ENCODE measurements around the gene DCAF12. TPM values are rescaled to one million over a fixed set of nuclear protein-coding genes. Genes with fewer than 3 reads are reported as not detected.
A peak's percentile ranks its signal among the peaks of the same experiment; 100 is the strongest.

DCAF12 gene
- polyA plus RNA-seq, 1 donor: 45.1 TPM

DNA sequence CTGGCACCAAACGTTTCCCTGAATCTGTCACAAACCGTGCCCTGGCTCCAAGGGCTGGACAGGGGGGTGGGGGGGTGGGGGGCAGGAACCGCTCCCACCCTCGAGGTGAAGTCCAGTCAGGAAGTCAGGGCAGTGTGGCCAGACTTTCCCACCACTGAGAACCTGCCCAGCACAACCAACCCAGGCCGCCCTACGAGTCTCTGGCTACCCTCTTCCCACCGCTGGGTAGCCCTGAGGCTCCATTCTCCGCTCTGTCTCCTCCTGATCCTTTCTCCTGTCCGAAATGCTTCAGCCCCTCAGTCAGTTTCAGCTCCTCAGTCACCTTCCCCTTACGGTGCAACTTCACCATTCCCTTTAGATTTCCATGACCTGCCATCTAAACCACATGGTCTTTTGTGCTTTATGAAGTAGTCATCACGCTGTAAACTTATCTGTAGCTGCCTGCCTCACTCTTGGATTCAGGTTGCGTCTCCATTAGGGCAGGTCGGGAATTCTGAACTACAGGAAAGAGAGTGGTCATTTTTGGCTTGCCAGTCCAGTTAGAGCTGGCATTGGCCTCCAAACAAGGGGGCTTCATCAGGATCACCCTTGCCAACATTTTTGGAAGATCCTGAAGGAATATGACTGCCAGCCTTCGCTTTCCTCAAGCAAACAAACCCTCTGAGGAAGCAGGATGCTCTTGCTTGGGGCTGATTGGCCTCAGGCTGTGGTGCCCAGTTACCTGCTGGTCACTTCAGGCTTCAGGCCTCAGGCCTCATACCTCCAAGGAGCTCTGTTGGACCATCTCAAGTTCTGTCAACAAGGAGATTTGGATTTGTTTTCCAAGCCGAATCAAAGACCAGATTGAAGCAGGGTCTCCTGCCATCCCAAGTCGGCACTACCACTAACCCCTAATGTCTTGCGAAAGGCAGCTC lies 794 bp upstream of the DCAF12 start:
- Histone ChIP-seq H3K27me3 (ENCODE audit: control insufficient read depth, insufficient read depth, low read length) (no peaks in the 10 kb centered on the region), H3K4me1 (ENCODE audit: control insufficient read depth, insufficient read depth, low read length) (peaks cover 6% of the 10 kb centered on the region), H3K4me3 (ENCODE audit: low read length) (peak overlapping the region; percentile 91), H3K9me3 (ENCODE audit: control insufficient read depth, low read depth, low read length) (peaks cover 3% of the 10 kb centered on the region), H3K27ac (ENCODE audit: low read length) (peak overlapping the region; percentile 95), H3K36me3 (ENCODE audit: control insufficient read depth, insufficient read depth, low read length) (peaks cover 14% of the 10 kb centered on the region)
- WGBS (ENCODE audit: insufficient coverage, low lambda C conversion rate): 100% methylated on average over 2 of the region's 17 CpGs
- no peak for DNase-seq

- no peak for DNase-seq
These were observed 754 bp downstream of the DCAF12 start for GRCh38 chr9:34125681-34126206.

GRCh38 chr9:34124926-34125325 lies 1.6 kb downstream of the DCAF12 start:
- Histone ChIP-seq H3K4me1 (ENCODE audit: control insufficient read depth, insufficient read depth, low read length) (peaks cover 10% of the 10 kb centered on the region), H3K4me3 (ENCODE audit: low read length) (peak overlapping the region; percentile 91), H3K36me3 (ENCODE audit: control insufficient read depth, insufficient read depth, low read length) (peaks cover 17% of the 10 kb centered on the region), H3K27me3 (ENCODE audit: control insufficient read depth, insufficient read depth, low read length) (no peaks in the 10 kb centered on the region), H3K27ac (ENCODE audit: low read length) (peak overlapping the region; percentile 95), H3K9me3 (ENCODE audit: control insufficient read depth, low read depth, low read length) (peaks cover 3% of the 10 kb centered on the region)
- WGBS (ENCODE audit: insufficient coverage, low lambda C conversion rate): 14% methylated on average over 1 of the region's 6 CpGs
- peak in 1 of 2 donors; percentile 35 for DNase-seq

More at GRCh38 chr9:34125681-34126206, 754 bp downstream of the DCAF12 start:
- Histone ChIP-seq H3K4me3 (ENCODE audit: low read length) (peak overlapping the region; percentile 91), H3K9me3 (ENCODE audit: control insufficient read depth, low read depth, low read length) (peaks cover 3% of the 10 kb centered on the region), H3K4me1 (ENCODE audit: control insufficient read depth, insufficient read depth, low read length) (peaks cover 10% of the 10 kb centered on the region), H3K27ac (ENCODE audit: low read length) (peak overlapping the region; percentile 95), H3K27me3 (ENCODE audit: control insufficient read depth, insufficient read depth, low read length) (no peaks in the 10 kb centered on the region), H3K36me3 (ENCODE audit: control insufficient read depth, insufficient read depth, low read length) (peaks cover 14% of the 10 kb centered on the region)
- WGBS (ENCODE audit: insufficient coverage, low lambda C conversion rate): 0% methylated on average over 5 of the region's 18 CpGs

DNA sequence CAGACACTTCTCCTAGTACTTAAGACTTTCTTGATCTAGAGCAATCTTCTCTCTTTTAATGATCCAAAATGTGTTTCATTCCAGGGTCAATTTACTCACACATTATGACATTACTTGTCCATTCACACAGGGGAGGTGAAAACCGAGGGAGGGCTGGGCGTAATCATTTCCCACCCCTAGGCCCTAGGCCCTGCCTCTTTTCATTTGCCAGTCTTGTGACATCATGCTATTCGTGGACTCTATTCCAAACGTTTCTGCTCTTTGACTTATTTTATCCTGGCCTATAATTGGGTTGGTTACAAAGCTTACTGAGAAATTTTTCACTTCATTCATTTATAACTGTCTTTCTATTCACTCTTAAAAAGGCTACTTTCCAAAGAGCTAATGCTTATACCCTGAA lies 2.4 kb downstream of the DCAF12 start:
- no peak for DNase-seq
- peaks cover 20% of the 10 kb centered on the region for H3K36me3 ChIP-seq (ENCODE audit: control insufficient read depth, insufficient read depth, low read length)
- peaks cover 10% of the 10 kb centered on the region for H3K4me1 ChIP-seq (ENCODE audit: control insufficient read depth, insufficient read depth, low read length)
- no peaks in the 10 kb centered on the region for H3K27me3 ChIP-seq (ENCODE audit: control insufficient read depth, insufficient read depth, low read length)
- WGBS (ENCODE audit: insufficient coverage, low lambda C conversion rate): 40% methylated on average over 1 of the region's 4 CpGs
- H3K9me3 ChIP-seq (ENCODE audit: control insufficient read depth, low read depth, low read length): peaks cover 3% of the 10 kb centered on the region
- H3K4me3 ChIP-seq (ENCODE audit: low read length): no peak overlapping the region
- H3K27ac ChIP-seq (ENCODE audit: low read length): no peak overlapping the region

GRCh38 chr9:34123682-34124081 lies 2.8 kb downstream of the DCAF12 start:
- DNase-seq: no peak
- WGBS (ENCODE audit: insufficient coverage, low lambda C conversion rate): 100% methylated on average over 1 of the region's 6 CpGs
- no peak overlapping the region for H3K4me3 ChIP-seq (ENCODE audit: low read length)
- H3K36me3 ChIP-seq (ENCODE audit: control insufficient read depth, insufficient read depth, low read length): peaks cover 23% of the 10 kb centered on the region
- H3K9me3 ChIP-seq (ENCODE audit: control insufficient read depth, low read depth, low read length): peaks cover 3% of the 10 kb centered on the region
- H3K27me3 ChIP-seq (ENCODE audit: control insufficient read depth, insufficient read depth, low read length): no peaks in the 10 kb centered on the region
- H3K27ac ChIP-seq (ENCODE audit: low read length): no peak overlapping the region
- H3K4me1 ChIP-seq (ENCODE audit: control insufficient read depth, insufficient read depth, low read length): peaks cover 10% of the 10 kb centered on the region

DNA sequence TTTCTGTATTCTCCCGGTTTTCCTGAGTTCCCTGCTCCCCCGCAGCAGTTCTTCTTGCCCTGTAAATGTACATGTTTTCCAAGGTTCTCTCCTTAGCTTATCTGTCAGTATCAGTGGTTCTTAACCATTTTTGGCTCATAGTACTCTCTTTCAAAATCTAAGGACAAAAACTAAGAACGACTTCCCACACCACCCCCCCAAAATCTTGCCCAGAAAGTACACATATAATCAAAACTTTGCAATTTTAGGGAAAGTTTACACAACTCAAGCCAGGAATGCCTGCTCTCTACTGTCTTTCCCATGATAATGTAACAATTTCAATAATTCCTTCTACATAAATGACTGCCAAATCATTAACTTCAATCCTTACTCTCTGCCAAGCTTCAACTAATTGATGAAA lies 4.5 kb downstream of the DCAF12 start:
- no peak for DNase-seq
- 96% methylated on average over 2 of the region's 3 CpGs for WGBS (ENCODE audit: insufficient coverage, low lambda C conversion rate)
- no peaks in the 10 kb centered on the region for H3K27me3 ChIP-seq (ENCODE audit: control insufficient read depth, insufficient read depth, low read length)
- peaks cover 10% of the 10 kb centered on the region for H3K4me1 ChIP-seq (ENCODE audit: control insufficient read depth, insufficient read depth, low read length)
- H3K9me3 ChIP-seq (ENCODE audit: control insufficient read depth, low read depth, low read length): peaks cover 3% of the 10 kb centered on the region
- H3K4me3 ChIP-seq (ENCODE audit: low read length): no peak overlapping the region
- peaks cover 30% of the 10 kb centered on the region for H3K36me3 ChIP-seq (ENCODE audit: control insufficient read depth, insufficient read depth, low read length)
- no peak overlapping the region for H3K27ac ChIP-seq (ENCODE audit: low read length)

DNA sequence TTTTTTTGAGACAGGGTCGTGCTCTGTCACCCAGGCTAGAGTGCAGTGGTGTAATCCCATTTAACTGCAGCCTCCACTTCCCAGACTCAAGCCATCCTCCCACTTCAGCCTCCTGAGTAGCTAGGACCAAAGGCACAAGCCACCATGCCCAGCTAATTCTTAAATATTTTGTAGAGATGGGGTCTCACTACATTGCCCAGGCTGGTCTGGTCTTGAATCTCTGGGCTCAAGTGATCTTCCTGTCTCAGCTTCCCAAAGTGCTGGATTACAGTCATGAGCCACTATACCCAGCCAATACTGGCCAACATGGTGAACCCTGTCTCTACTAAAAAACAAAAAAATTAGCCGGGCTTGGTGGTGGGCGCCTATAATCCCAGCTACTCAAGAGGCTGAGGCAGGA lies 6.8 kb downstream of the DCAF12 start:
- H3K4me1 ChIP-seq (ENCODE audit: control insufficient read depth, insufficient read depth, low read length): peaks cover 6% of the 10 kb centered on the region
- H3K4me3 ChIP-seq (ENCODE audit: low read length): no peak overlapping the region
- DNase-seq: no peak
- H3K9me3 ChIP-seq (ENCODE audit: control insufficient read depth, low read depth, low read length): no peaks in the 10 kb centered on the region
- H3K27me3 ChIP-seq (ENCODE audit: control insufficient read depth, insufficient read depth, low read length): no peaks in the 10 kb centered on the region
- no peak overlapping the region for H3K27ac ChIP-seq (ENCODE audit: low read length)
- H3K36me3 ChIP-seq (ENCODE audit: control insufficient read depth, insufficient read depth, low read length): peaks cover 42% of the 10 kb centered on the region
- no CpG with 5 or more reads among the region's 3 CpGs for WGBS (ENCODE audit: insufficient coverage, low lambda C conversion rate)

- H3K9me3 ChIP-seq (ENCODE audit: control insufficient read depth, low read depth, low read length): no peaks in the 10 kb centered on the region
- DNase-seq: no peak
- no CpG with 5 or more reads among the region's 4 CpGs for WGBS (ENCODE audit: insufficient coverage, low lambda C conversion rate)
- H3K4me1 ChIP-seq (ENCODE audit: control insufficient read depth, insufficient read depth, low read length): no peaks in the 10 kb centered on the region
- H3K4me3 ChIP-seq (ENCODE audit: low read length): no peak overlapping the region
- peaks cover 45% of the 10 kb centered on the region for H3K36me3 ChIP-seq (ENCODE audit: control insufficient read depth, insufficient read depth, low read length)
- no peak overlapping the region for H3K27ac ChIP-seq (ENCODE audit: low read length)
- H3K27me3 ChIP-seq (ENCODE audit: control insufficient read depth, insufficient read depth, low read length): no peaks in the 10 kb centered on the region
These were observed 12.1 kb downstream of the DCAF12 start for GRCh38 chr9:34114436-34114835.

GRCh38 chr9:34106110-34106509 lies 20.4 kb downstream of the DCAF12 start:
- WGBS (ENCODE audit: insufficient coverage, low lambda C conversion rate): 100% methylated on average over 1 of the region's 5 CpGs
- no peak overlapping the region for H3K4me3 ChIP-seq (ENCODE audit: low read length)
- no peaks in the 10 kb centered on the region for H3K4me1 ChIP-seq (ENCODE audit: control insufficient read depth, insufficient read depth, low read length)
- peaks cover 72% of the 10 kb centered on the region for H3K36me3 ChIP-seq (ENCODE audit: control insufficient read depth, insufficient read depth, low read length)
- DNase-seq: no peak
- H3K27ac ChIP-seq (ENCODE audit: low read length): no peak overlapping the region
- H3K27me3 ChIP-seq (ENCODE audit: control insufficient read depth, insufficient read depth, low read length): no peaks in the 10 kb centered on the region
- H3K9me3 ChIP-seq (ENCODE audit: control insufficient read depth, low read depth, low read length): no peaks in the 10 kb centered on the region

- DNase-seq: no peak
- 100% methylated on average over 1 of the region's 11 CpGs for WGBS (ENCODE audit: insufficient coverage, low lambda C conversion rate)
- Histone ChIP-seq H3K27ac (ENCODE audit: low read length) (no peak overlapping the region), H3K9me3 (ENCODE audit: control insufficient read depth, low read depth, low read length) (no peaks in the 10 kb centered on the region), H3K4me3 (ENCODE audit: low read length) (no peak overlapping the region), H3K27me3 (ENCODE audit: control insufficient read depth, insufficient read depth, low read length) (no peaks in the 10 kb centered on the region), H3K36me3 (ENCODE audit: control insufficient read depth, insufficient read depth, low read length) (peaks cover 79% of the 10 kb centered on the region), H3K4me1 (ENCODE audit: control insufficient read depth, insufficient read depth, low read length) (no peaks in the 10 kb centered on the region)
These were observed 23.7 kb downstream of the DCAF12 start for GRCh38 chr9:34102796-34103195.
